GM21423 (cell line): ENCODE results near the gene TEX50.
"Not testable (repeated sequence)": the region's sequence is repeated elsewhere in the genome, so short reads cannot be mapped to it uniquely, and the experiment has no call there.

Experiments used
- ATAC-seq: cut with Tn5 transposase; IDR thresholded peaks from one replicate; pipeline ENCODE4 v1.9.1; 2021; ENCODE audit warnings: mild to moderate bottlenecking, moderate library complexity; ENCODE audit not compliant: unreplicated experiment

Gene TEX50, protein sequence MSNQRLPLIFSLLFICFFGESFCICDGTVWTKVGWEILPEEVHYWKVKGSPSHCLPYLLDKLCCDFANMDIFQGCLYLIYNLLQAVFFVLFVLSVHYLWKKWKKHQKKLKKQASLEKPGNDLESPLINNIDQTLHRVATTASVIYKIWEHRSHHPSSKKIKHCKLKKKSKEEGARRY

GRCh38 chr1:173635116-173635515 is at the start of gene TEX50:
TSS of gene TEX50 (plus strand) at chr1:173635338. CDS start at chr1:173635522, 184 bp downstream.
- no peak for ATAC-seq

DNA sequence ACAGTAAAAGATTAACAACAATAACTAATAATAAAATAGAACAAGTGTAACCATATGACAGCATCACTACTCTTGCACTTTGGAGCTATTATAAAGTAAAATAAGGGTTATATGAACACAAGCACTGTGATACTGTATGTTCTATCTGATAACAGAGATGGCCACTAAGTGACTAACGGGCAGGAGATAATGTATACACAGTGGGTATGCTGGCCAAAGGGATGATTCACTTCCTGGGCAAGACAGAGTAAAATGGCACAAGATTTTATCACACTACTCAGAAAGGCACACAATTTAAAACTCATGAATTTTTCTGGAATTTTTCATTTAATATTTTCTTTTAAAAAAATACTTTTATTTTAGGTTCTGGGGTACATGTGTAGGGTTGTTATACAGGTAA is 44.6 kb upstream of the TEX50 start:
- no peak for ATAC-seq

DNA sequence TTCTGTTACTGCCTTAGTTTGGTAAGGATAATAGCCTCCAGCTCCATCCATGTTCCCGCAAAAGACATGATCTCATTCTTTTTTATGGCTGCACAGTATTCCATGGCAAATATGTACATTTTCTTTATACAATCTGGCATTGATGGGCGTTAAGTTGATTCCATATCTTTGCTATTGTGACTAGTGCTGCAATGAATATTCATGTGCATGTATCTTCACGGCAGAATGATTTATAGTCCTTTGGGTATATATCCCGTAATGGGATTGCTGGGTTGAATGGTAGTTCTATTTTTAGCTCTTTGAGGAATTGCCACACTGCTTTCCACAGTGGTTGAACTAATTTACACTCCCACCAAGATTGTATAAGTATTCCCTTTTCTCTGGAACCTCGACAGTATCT is 44.0 kb upstream of the TEX50 start:
- not testable (repeated sequence) for ATAC-seq

GRCh38 chr1:173596097-173596825 is 38.9 kb upstream of the TEX50 start:
- ATAC-seq: no peak

DNA sequence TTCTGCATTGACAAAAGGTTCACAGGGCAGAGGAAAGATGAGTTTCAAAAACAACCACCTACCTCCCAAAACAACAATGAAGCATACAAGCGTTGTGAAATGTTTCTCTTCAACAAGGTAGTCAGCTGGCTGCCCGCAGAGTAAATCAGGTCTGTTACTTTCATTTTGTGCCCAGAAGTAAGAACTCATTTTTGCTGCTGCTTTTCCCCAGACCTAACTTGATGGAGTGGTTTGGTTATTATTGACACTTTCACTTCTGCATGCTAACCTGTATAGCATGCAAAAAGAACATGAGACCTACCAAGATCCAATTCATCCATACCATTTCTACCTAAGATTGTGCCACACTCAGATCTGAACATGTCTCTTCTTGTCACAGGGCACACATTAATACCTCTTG is 33.5 kb upstream of the TEX50 start:
- ATAC-seq: peak; percentile 55

DNA sequence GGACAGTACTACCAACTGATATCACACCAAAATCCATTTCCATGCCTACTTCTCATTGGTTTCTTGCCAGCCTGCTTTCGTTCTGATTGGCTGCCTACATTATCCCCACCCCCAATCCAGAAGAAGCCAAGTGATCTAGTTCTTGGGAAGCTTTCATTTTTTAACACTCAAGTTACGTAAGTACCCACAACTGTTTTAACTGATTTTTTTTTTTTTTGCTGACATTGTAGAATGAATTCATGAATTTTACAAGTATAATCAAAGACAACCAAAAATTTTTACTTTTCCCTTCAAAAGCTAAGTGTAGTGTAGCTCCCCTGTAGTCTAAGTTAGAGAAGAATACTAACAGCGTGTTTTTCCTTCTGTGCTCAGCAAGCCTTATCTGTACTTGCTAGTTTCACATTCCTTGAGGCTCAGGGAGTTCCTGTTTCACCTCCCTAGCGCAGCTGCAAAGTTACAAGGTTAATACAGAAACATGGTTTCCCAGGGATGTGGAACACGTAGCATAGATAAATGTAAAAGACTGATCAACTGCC is 32.0 kb upstream of the TEX50 start, which contains the start of gene SLC9C2:
SLC9C2 (minus strand) TSS at position 17 of the 536 bp plus-strand sequence. CDS start 1,296 bp downstream, outside the sequence.
- ATAC-seq: no peak

GRCh38 chr1:173608503-173609216 is 26.5 kb upstream of the TEX50 start:
- ATAC-seq: no peak

DNA sequence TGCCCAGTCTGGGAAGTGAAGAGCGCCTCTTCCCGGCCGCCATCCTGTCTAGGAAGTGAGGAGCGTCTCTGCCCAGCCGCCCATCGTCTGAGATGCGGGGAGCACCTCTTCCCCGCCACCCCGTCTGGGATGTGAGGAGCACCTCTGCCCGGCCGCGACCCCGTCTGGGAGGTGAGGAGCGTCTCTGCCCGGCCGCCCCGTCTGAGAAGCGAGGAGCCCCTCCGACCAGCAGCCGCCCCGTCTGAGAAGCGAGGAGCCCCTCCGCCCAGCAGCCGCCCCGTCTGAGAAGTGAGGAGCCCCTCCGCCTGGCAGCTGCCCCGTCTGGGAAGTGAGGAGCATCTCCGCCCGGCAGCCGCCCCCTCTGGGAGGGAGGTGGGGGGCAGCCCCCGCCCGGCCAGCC is 22.1 kb upstream of the TEX50 start:
- not testable (repeated sequence) for ATAC-seq

- ATAC-seq: no peak
Observed at GRCh38 chr1:173616859-173617258, 18.3 kb upstream of the TEX50 start.

DNA sequence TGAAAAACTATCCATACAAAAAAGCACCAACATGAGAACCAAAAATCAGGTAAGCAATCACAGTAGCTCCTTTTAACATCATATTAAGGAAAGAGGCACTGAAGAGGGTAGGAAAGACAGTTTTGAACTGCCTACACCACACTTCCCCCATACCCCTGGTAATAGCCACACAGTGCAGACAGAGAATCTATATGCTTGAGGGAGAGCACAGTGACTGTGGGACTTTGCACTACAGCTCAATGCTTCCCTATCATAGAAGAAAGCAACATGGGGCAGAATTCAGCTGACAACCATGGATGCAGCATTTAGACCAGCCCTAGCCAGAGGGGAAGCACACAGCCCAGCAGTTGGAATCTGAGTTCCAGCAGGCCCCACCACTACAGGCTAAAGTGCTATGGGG is 7.9 kb upstream of the TEX50 start:
- ATAC-seq: no peak

GRCh38 chr1:173628888-173629287 is 6.2 kb upstream of the TEX50 start:
- ATAC-seq: no peak

DNA sequence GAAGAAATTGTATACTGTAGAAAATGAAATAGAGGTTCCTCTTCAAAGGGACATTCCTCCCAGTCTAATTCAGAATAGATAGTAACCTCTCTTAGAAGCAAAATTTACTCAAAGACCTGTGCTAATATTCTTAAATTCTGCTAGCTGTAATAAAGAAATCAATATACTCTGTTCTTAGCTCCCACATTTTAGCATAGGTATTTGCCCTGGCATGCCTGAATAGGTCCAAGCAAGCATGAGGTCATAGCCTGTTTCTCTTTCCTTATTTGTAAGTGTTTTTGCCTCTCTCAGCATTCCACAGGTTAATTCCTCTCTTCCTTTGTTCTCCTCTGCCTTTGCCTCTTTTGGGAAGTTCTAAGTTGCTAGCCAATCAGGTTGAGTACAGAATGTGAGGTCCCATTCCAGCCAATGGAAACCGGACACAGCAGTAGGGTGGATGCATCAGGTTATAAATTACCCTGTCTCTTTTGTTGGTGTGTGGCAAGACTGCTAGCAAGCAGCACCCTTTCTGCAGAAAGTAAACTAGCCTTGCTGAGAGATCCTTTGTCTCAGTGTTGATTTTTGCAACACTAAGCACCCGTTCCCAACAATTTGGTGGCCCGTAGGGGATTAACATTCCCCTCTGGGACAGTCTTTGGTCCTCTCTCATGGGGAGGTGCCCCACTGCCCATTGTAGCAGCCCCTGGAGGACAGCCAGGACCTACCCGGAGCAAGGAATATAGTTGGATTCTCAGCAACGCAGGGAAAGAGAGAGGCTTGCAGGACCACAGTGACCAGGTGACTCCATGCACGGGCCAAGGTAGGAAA is 2.3 kb downstream of the TEX50 start:
- not testable (repeated sequence) for ATAC-seq

DNA sequence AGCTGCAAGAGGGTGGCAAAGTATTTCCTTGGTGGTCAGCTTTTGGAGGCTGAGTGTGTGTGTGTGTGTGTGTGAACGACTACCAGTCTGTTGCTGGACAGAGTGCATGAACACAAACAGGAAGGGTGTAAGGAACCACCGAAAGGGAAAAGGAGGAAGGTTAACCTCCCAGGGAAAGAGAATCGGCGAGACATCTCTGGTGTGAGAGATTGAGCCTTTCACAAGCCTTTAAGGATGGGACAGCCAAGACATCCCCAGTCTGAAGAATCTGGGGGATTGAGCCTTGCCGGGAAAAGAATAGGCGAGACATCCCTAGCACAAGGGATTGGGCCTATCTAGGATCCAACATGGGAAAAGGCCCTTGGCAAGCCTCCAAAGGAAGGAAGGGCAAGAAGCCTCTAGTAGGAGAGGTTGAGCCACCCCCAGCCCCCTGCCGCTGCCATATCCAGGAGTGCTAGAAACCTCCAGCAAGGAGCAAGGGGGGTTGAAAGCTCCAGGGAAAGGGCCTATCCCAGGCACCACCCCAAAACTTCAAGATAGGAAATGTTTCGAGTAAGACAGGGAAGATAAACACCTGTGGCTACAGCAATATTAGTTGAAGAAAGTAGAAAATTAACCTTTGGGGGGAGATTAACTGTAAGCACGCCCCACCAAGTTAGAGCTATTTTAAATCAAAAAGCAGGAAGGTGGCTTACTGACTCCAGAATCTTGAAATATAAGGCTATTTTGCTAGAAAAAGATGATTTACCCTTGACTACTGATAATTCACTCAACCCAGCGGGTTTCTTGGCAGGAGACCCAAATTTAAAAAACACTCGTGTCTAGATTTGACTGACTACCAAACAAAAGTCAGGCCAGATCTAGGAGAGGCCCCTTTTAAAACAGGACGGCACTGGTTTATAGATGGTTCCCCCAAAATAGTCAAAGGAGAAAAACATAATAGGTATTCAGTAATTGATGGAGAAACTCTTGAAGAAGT is 3.2 kb downstream of the TEX50 start:
- ATAC-seq: no peak

DNA sequence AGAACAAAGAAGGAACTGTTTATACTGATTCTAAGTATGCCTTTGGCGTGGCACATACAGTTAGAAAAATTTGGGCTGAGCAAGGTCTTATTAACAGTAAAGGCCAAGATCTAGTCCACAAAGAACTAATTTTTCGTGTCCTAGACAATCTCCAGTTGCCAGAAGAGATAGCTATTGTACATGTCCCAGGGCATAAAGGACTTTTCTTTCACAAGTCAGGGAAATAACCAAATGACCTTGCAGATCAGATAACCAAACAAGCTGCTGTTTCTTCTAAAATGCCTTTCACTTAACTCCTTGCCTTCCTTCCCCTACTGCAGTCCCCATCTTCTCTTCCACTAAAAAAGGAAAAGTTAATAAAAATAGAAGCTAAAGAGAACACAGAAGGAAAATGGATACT is 4.0 kb downstream of the TEX50 start:
- no peak for ATAC-seq

DNA sequence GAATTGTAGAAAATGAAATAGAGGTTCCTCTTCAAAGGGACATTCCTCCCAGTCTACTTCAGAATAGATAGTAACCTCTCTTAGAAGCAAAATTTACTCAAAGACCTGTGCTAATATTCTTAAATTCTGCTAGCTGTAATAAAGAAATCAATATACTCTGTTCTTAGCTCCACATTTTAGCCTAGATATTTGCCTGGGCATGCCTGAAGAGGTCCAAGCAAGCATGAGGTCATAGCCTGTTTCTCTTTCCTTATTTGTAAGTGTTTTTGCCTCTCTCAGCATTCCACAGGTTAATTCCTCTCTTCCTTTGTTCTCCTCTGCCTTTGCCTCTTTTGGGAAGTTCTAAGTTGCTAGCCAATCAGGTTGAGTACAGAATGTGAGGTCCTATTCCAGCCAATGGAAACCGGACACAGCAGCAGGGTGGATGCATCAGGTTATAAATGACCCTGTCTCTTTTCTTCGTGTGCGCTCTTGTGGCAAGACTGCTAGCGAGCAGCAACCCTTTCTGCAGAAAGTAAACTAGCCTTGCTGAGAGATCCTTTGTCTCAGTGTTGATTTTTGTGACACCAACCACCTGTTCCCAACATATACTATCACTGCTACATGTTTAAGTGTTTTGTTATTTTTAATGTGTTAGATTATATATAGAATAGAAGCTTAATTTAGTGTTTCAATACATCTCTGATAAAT is 7.5 kb downstream of the TEX50 start:
- ATAC-seq: not testable (repeated sequence)

DNA sequence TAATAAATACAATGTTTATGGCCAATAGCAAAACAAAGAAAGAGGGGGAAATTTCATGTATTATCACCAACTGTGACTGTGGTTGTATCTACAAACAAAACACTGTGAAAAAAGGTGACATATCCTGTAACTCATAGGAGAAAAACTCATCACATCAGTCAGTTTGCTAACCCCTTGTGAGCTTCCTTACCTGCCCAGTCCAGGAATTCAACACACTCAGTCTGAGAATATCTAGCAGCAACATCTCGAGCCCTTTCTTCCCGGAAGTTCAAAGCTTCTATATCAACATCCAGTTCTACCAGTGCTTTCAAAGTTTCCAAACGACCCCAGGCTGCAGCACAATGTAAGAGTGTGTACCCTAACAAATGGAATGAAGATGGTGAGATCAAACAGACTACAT is 11.5 kb downstream of the TEX50 start:
- ATAC-seq: no peak

- no peak for ATAC-seq
Observed at GRCh38 chr1:173648880-173649605, 13.9 kb downstream of the TEX50 start.

- ATAC-seq: no peak
Observed at GRCh38 chr1:173660306-173660705, 25.2 kb downstream of the TEX50 start.
